Measurements from ENCODE around the gene BHLHA9. TPM values are rescaled to one million over a fixed set of nuclear protein-coding genes. Genes with fewer than 3 reads are reported as not detected.

BHLHA9 gene
- total RNA-seq, result not detected
- long read RNA-seq, result 0 reads

GRCh38 chr17:1270210-1271029 lies at the start of gene BHLHA9:
TSS of gene BHLHA9 (plus strand) at chr17:1270444. CDS start at chr17:1270564, 120 bp downstream.
- ATAC-seq (no peak), DNase-seq (no peak)
- Histone ChIP-seq H3K9me3 (no peaks in the 10 kb centered on the region), H3K27me3 (no peaks in the 10 kb centered on the region), H3K4me3 (no peak within 1 kb of the TSS), H3K27ac (no peak within 1 kb of the TSS), H3K36me3 (no peaks in the 10 kb centered on the region), H3K4me1 (no peaks in the 10 kb centered on the region)
- WGBS (ENCODE audit: insufficient coverage, low coverage, low lambda C conversion rate, missing lambda C conversion rate), result 31% methylated on average over 23 of the region's 93 CpGs
- TF ChIP-seq CTCF (IDR thresholded peaks at IDR 0.05), result no peak
- TF ChIP-seq POLR2A (IDR thresholded peaks at IDR 0.05), result no peak
- intact Hi-C loops (cut with DNase I), result loop anchor here (10.0 kb wide), 3 partner anchors 54 to 244 kb away; partner anchors contain the start of gene INPP5K (in 1 of the 2)

GRCh38 chr17:1221209-1221608 lies 49.0 kb upstream of the BHLHA9 start:
- intact Hi-C loops (cut with DNase I), result no loop called here
- ATAC-seq, result no peak

DNA sequence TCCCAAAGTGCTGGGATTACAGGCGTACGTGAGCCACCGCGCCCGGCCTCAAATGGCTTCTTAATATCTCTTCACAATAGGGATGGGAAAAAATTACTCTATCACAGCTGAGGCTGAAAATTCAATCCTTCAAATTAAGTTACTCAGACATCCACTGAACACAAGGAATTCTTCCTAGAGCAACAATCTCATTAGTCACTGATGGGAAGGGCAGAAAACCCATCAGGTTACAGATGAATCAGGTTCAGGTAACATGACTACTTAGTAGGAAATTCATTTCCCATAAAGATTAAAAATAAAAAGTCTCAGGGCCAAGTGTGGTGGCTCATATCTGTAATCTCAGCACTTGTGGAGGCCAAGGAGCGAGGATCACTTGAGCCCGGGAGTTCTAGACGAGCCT lies 47.9 kb upstream of the BHLHA9 start:
- Histone ChIP-seq H3K9me3 (no peaks in the 10 kb centered on the region), H3K4me1 (no peaks in the 10 kb centered on the region), H3K27me3 (no peaks in the 10 kb centered on the region), H3K36me3 (no peaks in the 10 kb centered on the region), H3K4me3 (no peak overlapping the region), H3K27ac (no peak overlapping the region)
- DNase-seq, result no peak
- TF ChIP-seq POLR2A (IDR thresholded peaks at IDR 0.05), result no peak
- TF ChIP-seq CTCF (IDR thresholded peaks at IDR 0.05), result no peak
- intact Hi-C loops (cut with DNase I), result no loop called here
- 82% methylated on average over 8 of the region's 8 CpGs for WGBS (ENCODE audit: insufficient coverage, low coverage, low lambda C conversion rate, missing lambda C conversion rate)
- ATAC-seq, result no peak

More at GRCh38 chr17:1221209-1221608, 49.0 kb upstream of the BHLHA9 start:
- TF ChIP-seq POLR2A (IDR thresholded peaks at IDR 0.05) (no peak), CTCF (IDR thresholded peaks at IDR 0.05) (no peak)
- Histone ChIP-seq H3K27ac (no peak overlapping the region), H3K27me3 (no peaks in the 10 kb centered on the region), H3K36me3 (no peaks in the 10 kb centered on the region), H3K9me3 (no peaks in the 10 kb centered on the region), H3K4me1 (no peaks in the 10 kb centered on the region), H3K4me3 (no peak overlapping the region)
- DNase-seq, result no peak
- 63% methylated on average over 7 of the region's 7 CpGs for WGBS (ENCODE audit: insufficient coverage, low coverage, low lambda C conversion rate, missing lambda C conversion rate)

DNA sequence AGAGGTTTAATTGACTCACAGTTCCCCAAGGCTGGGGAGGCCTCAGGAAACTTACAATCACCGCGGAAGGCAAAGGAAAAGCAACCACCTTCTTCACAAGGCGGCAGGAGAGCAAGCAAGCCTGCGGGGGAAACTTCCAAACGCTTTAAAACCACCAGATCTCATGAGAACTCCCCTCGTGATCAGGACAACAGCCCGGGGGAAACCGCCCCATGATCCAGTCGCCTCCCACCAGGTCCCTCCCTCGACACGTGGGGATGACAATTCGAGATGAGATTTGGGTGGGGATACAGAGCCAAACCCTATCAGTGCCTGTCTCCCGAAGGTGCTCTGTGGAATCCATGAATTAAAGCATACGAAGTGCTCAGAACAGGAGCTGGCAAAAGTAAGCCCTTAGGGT lies 46.6 kb upstream of the BHLHA9 start:
- Histone ChIP-seq H3K4me3 (no peak overlapping the region), H3K9me3 (no peaks in the 10 kb centered on the region), H3K27ac (no peak overlapping the region), H3K27me3 (no peaks in the 10 kb centered on the region), H3K36me3 (no peaks in the 10 kb centered on the region), H3K4me1 (peaks cover 0 to 2% (median 0%) of the 10 kb centered on the region in 4 donors)
- no peak for TF ChIP-seq CTCF (IDR thresholded peaks at IDR 0.05)
- TF ChIP-seq POLR2A (IDR thresholded peaks at IDR 0.05), result no peak
- intact Hi-C loops (cut with DNase I), result no loop called here
- ATAC-seq (no peak), DNase-seq (no peak)
- WGBS (ENCODE audit: insufficient coverage, low coverage, low lambda C conversion rate, missing lambda C conversion rate), result 78% methylated on average over 12 of the region's 14 CpGs

Data from right lobe of liver (tissue), 6 donors.